ENCODE measurements around the gene RAPGEF2.

The RAPGEF2 gene

DNA sequence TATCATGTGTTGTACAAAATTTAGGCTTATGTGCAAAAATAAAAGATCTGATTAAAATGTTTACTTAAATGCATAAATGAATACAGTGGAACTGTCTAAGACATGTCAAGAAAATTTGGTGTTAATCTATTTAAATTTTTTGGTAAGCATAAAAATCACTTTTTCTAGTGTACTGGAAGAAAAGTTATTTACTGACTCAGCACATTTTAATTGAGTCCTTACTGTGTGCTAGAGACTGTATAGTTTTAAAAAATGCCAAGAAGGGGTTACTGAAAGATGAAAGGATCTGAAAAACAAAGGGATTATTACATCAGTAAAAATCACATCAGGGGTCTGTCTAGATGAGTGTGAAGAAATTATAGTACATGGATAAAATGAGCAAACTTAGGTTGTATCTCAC, 60.6 kb downstream of the RAPGEF2 start (continued):
- TF ChIP-seq RARB (CRISPR knock-in tag; IDR thresholded peaks at IDR 0.05) (no peak), TCF4 (CRISPR knock-in tag; IDR thresholded peaks at IDR 0.05; ENCODE audit: borderline replicate concordance) (no peak)

DNA sequence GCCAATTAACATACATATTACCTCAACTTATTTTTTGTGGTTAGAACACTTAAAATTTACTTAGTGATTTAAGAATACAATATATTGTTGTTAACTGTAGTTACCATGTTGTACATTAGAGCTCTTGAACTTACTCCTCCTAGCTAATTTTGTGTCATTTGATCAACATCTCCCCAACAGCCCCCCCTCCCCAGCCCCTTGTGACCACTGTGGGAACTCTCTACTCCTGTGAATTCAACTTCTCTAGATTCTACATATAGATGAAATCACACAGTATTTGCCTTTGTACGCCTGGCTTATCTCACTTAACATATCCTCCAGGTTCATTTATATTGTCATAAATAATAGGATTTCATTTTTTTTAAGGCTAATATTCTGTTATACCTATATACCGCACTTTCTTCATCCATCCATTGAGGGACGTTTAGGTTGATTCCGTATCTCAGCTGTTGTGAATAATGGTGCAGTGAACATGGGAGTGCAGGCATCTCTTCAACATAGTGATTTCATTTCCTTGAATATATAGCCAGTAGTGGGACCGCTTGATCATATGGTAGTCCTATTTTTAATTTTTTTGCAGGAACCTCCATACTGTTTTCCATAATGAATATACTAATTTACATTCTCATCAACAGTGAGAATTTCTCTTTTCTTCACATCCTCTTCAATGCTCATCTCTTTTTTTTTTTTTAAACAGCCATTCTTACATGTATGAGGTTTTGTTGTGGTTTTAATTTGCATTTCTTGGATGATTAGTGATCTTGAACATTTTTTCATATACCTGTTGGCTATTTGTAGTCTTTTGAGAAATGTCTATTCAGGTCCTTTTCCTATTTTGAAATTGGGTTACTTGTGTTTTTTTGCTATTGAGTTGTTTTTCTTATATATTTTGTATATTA, 66.8 kb downstream of the RAPGEF2 start:
- TF ChIP-seq CSDC2 (CRISPR knock-in tag; IDR thresholded peaks at IDR 0.05) (no peak), OSR1 (CRISPR knock-in tag; IDR thresholded peaks at IDR 0.05) (no peak), ZFP30 (CRISPR knock-in tag; IDR thresholded peaks at IDR 0.05) (no peak), ZC3H10 (CRISPR knock-in tag; IDR thresholded peaks at IDR 0.05) (no peak), TCF4 (CRISPR knock-in tag; IDR thresholded peaks at IDR 0.05; ENCODE audit: borderline replicate concordance) (no peak), GLIS3 (CRISPR knock-in tag; IDR thresholded peaks at IDR 0.05) (no peak), ZFP3 (CRISPR knock-in tag; IDR thresholded peaks at IDR 0.05) (no peak), BACH2 (CRISPR knock-in tag; IDR thresholded peaks at IDR 0.05; ENCODE audit: borderline replicate concordance) (no peak), PPARA (CRISPR knock-in tag; IDR thresholded peaks at IDR 0.05; ENCODE audit: borderline replicate concordance) (no peak)
- TF ChIP-seq, protein P1, sequence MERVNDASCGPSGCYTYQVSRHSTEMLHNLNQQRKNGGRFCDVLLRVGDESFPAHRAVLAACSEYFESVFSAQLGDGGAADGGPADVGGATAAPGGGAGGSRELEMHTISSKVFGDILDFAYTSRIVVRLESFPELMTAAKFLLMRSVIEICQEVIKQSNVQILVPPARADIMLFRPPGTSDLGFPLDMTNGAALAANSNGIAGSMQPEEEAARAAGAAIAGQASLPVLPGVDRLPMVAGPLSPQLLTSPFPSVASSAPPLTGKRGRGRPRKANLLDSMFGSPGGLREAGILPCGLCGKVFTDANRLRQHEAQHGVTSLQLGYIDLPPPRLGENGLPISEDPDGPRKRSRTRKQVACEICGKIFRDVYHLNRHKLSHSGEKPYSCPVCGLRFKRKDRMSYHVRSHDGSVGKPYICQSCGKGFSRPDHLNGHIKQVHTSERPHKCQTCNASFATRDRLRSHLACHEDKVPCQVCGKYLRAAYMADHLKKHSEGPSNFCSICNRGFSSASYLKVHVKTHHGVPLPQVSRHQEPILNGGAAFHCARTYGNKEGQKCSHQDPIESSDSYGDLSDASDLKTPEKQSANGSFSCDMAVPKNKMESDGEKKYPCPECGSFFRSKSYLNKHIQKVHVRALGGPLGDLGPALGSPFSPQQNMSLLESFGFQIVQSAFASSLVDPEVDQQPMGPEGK (CRISPR knock-in tag; IDR thresholded peaks at IDR 0.05; ENCODE audit: borderline replicate concordance) = no peak
- TF ChIP-seq, protein P2, sequence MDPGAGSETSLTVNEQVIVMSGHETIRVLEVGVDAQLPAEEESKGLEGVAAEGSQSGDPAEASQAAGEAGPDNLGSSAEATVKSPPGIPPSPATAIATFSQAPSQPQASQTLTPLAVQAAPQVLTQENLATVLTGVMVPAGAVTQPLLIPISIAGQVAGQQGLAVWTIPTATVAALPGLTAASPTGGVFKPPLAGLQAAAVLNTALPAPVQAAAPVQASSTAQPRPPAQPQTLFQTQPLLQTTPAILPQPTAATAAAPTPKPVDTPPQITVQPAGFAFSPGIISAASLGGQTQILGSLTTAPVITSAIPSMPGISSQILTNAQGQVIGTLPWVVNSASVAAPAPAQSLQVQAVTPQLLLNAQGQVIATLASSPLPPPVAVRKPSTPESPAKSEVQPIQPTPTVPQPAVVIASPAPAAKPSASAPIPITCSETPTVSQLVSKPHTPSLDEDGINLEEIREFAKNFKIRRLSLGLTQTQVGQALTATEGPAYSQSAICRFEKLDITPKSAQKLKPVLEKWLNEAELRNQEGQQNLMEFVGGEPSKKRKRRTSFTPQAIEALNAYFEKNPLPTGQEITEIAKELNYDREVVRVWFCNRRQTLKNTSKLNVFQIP (CRISPR knock-in tag; IDR thresholded peaks at IDR 0.05; ENCODE audit: borderline replicate concordance, low read depth) = no peak
- TF ChIP-seq, protein P3, sequence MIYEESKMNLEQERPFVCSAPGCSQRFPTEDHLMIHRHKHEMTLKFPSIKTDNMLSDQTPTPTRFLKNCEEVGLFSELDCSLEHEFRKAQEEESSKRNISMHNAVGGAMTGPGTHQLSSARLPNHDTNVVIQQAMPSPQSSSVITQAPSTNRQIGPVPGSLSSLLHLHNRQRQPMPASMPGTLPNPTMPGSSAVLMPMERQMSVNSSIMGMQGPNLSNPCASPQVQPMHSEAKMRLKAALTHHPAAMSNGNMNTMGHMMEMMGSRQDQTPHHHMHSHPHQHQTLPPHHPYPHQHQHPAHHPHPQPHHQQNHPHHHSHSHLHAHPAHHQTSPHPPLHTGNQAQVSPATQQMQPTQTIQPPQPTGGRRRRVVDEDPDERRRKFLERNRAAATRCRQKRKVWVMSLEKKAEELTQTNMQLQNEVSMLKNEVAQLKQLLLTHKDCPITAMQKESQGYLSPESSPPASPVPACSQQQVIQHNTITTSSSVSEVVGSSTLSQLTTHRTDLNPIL (CRISPR knock-in tag; IDR thresholded peaks at IDR 0.05; ENCODE audit: low read depth) = no peak
- TF ChIP-seq, protein P4, sequence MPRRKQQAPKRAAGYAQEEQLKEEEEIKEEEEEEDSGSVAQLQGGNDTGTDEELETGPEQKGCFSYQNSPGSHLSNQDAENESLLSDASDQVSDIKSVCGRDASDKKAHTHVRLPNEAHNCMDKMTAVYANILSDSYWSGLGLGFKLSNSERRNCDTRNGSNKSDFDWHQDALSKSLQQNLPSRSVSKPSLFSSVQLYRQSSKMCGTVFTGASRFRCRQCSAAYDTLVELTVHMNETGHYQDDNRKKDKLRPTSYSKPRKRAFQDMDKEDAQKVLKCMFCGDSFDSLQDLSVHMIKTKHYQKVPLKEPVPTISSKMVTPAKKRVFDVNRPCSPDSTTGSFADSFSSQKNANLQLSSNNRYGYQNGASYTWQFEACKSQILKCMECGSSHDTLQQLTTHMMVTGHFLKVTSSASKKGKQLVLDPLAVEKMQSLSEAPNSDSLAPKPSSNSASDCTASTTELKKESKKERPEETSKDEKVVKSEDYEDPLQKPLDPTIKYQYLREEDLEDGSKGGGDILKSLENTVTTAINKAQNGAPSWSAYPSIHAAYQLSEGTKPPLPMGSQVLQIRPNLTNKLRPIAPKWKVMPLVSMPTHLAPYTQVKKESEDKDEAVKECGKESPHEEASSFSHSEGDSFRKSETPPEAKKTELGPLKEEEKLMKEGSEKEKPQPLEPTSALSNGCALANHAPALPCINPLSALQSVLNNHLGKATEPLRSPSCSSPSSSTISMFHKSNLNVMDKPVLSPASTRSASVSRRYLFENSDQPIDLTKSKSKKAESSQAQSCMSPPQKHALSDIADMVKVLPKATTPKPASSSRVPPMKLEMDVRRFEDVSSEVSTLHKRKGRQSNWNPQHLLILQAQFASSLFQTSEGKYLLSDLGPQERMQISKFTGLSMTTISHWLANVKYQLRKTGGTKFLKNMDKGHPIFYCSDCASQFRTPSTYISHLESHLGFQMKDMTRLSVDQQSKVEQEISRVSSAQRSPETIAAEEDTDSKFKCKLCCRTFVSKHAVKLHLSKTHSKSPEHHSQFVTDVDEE (CRISPR knock-in tag; IDR thresholded peaks at IDR 0.05) = no peak
- no peak for ATAC-seq

DNA sequence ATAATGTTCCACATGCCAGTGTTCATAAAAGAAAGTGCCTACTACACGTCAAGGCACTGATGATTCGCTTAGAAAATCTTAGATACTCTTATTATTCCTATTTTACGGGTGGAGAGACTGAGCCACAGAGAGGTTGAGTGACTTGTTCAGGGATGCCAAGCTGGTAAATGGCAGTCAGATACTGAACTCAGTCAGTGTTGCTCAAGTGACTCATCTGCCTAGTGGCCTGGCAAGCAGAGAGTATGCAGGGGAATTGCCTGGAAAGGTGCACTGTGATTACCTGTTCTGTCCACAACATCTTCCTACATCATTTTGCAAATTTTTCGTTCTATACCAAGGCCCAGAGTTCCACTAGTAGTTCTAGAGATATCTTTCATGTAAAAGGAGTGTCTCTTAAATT, 68.4 kb downstream of the RAPGEF2 start:
- no peak for ATAC-seq
- TF ChIP-seq ISL1 (CRISPR knock-in tag; IDR thresholded peaks at IDR 0.05) (no peak), TOX (CRISPR knock-in tag; IDR thresholded peaks at IDR 0.05; ENCODE audit: borderline replicate concordance) (no peak), ZFP3 (CRISPR knock-in tag; IDR thresholded peaks at IDR 0.05) (no peak), ZFP30 (CRISPR knock-in tag; IDR thresholded peaks at IDR 0.05) (no peak), ZNF70 (CRISPR knock-in tag; IDR thresholded peaks at IDR 0.05) (no peak), CSDC2 (CRISPR knock-in tag; IDR thresholded peaks at IDR 0.05) (no peak)
- TF ChIP-seq, protein P2 (CRISPR knock-in tag; IDR thresholded peaks at IDR 0.05; ENCODE audit: borderline replicate concordance, low read depth) = no peak
- TF ChIP-seq, protein P1 (CRISPR knock-in tag; IDR thresholded peaks at IDR 0.05; ENCODE audit: borderline replicate concordance) = no peak
- TF ChIP-seq, protein P4 (CRISPR knock-in tag; IDR thresholded peaks at IDR 0.05) = no peak
